Endothelial cell of umbilical vein (primary cell): ENCODE data around the gene CDC37L1. TPM values are rescaled to one million over a fixed set of nuclear protein-coding genes. Genes with fewer than 3 reads are reported as not detected.

Source experiments
- BruUV-seq: library from RNA; stranded (reverse); fragments of 400-500 nt; replicated peaks from 2 replicates; lab custom pipeline; 2021; lab: Mats Ljungman, UMichigan
- CTCF ChIA-PET: fragments of 300-600, 350-600 bp; sonication (Branson Sonifier 250); formaldehyde crosslinking; loops from one replicate; lab custom pipeline; 2021; ENCODE audit warnings: antibody characterized with exemption, inconsistent platforms; lab: Charles Lee
- POLR2A ChIA-PET: fragments of 300-600, 350-600 bp; sonication (Branson Sonifier 250); formaldehyde crosslinking; loops from one replicate; lab custom pipeline; 2021; ENCODE audit warnings: antibody characterized with exemption, inconsistent platforms; lab: Charles Lee
- DNase-seq: peaks from one replicate; pipeline ENCODE4 v3.0.0-alpha.2; 2011; ENCODE audit warnings: low read depth, low spot score
- FAIRE-seq: peaks from 2 replicates; lab custom pipeline; 2011; peaks lifted over from hg19 to GRCh38; lab: Jason Lieb, UNC
- H2AFZ ChIP-seq: 2 replicates; pipeline ENCODE4 v1.6.0; 2012; ENCODE audit warnings: low read depth, low read length, control low read depth, inconsistent platforms
- H3K27ac ChIP-seq: 2 replicates; pipeline ENCODE4 v1.5.1; 2011; ENCODE audit warnings: low read depth, mild to moderate bottlenecking, control low read depth, low read length, moderate library complexity; ENCODE audit not compliant: insufficient read depth
- H3K27me3 ChIP-seq, 2 experiments: 2 replicates each; pipeline versions ENCODE4 v1.6.0 to v1.6.1; 2011; ENCODE audit warnings: low read length in 2 of 2, mixed read lengths in 1 of 2; ENCODE audit not compliant: control insufficient read depth in 2 of 2, insufficient read depth in 2 of 2
- H3K36me3 ChIP-seq, 2 experiments: 2 replicates in 1 of 2; 3 replicates in 1 of 2; pipeline ENCODE4 v1.5.1; 2011; ENCODE audit warnings: low read length in 2 of 2, mild to moderate bottlenecking in 1 of 2, moderate library complexity in 1 of 2; ENCODE audit not compliant: control insufficient read depth in 2 of 2, insufficient read depth in 2 of 2; ENCODE audit errors: extremely low read depth in 1 of 2
- H3K4me1 ChIP-seq: 3 replicates; pipeline ENCODE4 v1.5.1; 2011; ENCODE audit warnings: mild to moderate bottlenecking, low read length; ENCODE audit not compliant: control insufficient read depth, insufficient read depth; ENCODE audit errors: extremely low read depth
- H3K4me2 ChIP-seq: 2 replicates; pipeline ENCODE4 v1.6.1; 2011; ENCODE audit warnings: low read length, control low read depth, mixed read lengths; ENCODE audit not compliant: insufficient read depth
- H3K4me3 ChIP-seq, 3 experiments: fragments of 200-600 bp in 1 of 3; sonication (generic), shearing (Covaris generic) in 1 of 3; replicated peaks in 1 of 3; 2 replicates each; pipeline ENCODE4 v1.5.1; 2011 to 2016; ENCODE audit warnings: control low read depth in 3 of 3, low read length in 3 of 3, mild to moderate bottlenecking in 2 of 3, inconsistent platforms in 1 of 3, low read depth in 1 of 3, moderate library complexity in 1 of 3; ENCODE audit not compliant: insufficient read depth in 1 of 3
- H3K79me2 ChIP-seq: 2 replicates; pipeline ENCODE4 v1.6.0; 2012; ENCODE audit warnings: low read length, inconsistent platforms; ENCODE audit not compliant: control insufficient read depth, insufficient read depth
- H3K9ac ChIP-seq: replicated peaks from 2 replicates; pipeline ENCODE3; 2011; ENCODE audit warnings: low read length, control low read depth; ENCODE audit not compliant: insufficient read depth; ENCODE audit errors: extremely low read depth
- H3K9me1 ChIP-seq: replicated peaks from 3 replicates; pipeline ENCODE4 v1.6.0; 2011; ENCODE audit warnings: mild to moderate bottlenecking, low read length; ENCODE audit not compliant: control insufficient read depth, insufficient read depth; ENCODE audit errors: extremely low read depth
- H3K9me3 ChIP-seq: replicated peaks from 2 replicates; pipeline ENCODE4 v1.5.1; 2012; ENCODE audit warnings: low read length, inconsistent platforms; ENCODE audit not compliant: control insufficient read depth, insufficient read depth
- H4K20me1 ChIP-seq: replicated peaks from 2 replicates; pipeline ENCODE3; 2011; ENCODE audit warnings: mild to moderate bottlenecking, low read length; ENCODE audit not compliant: control insufficient read depth, insufficient read depth; ENCODE audit errors: extremely low read depth
- EZH2 ChIP-seq: IDR thresholded peaks from 2 replicates; pipeline ENCODE4 v1.6.1; 2012; ENCODE audit warnings: borderline replicate concordance, low read depth, mild to moderate bottlenecking, moderate library complexity, low read length, inconsistent platforms; ENCODE audit not compliant: severe bottlenecking
- FOS ChIP-seq: IDR thresholded peaks from 2 replicates; pipeline ENCODE4 v1.6.1; 2011; ENCODE audit warnings: mild to moderate bottlenecking, low read length, moderate library complexity, borderline replicate concordance; ENCODE audit not compliant: insufficient read depth
- GATA2 ChIP-seq: IDR thresholded peaks from 2 replicates; pipeline ENCODE4 v1.7.0; 2011; ENCODE audit warnings: low read depth, mild to moderate bottlenecking, moderate library complexity, mixed read lengths, low read length; ENCODE audit not compliant: insufficient read length, insufficient read depth
- JUN ChIP-seq: IDR thresholded peaks from 2 replicates; pipeline ENCODE4 v1.6.1; 2011; ENCODE audit warnings: borderline replicate concordance, low read depth; ENCODE audit not compliant: insufficient read length, insufficient read depth
- MYC ChIP-seq: IDR thresholded peaks from one replicate; pipeline ENCODE4 v1.6.1; 2011; ENCODE audit warnings: mild to moderate bottlenecking, low read depth, low read length
- POLR2A ChIP-seq: IDR thresholded peaks from 2 replicates; pipeline ENCODE4 v1.6.1; 2012; ENCODE audit warnings: low read depth, mild to moderate bottlenecking, control low read depth, low read length
- POLR2AphosphoS5 ChIP-seq: IDR thresholded peaks from 2 replicates; pipeline ENCODE4 v1.6.1; 2012; ENCODE audit warnings: low read depth, mild to moderate bottlenecking, control low read depth, low read length, moderate library complexity; ENCODE audit not compliant: insufficient read depth
- dilution Hi-C: fragments of 300-500 bp; cut with MboI; formaldehyde crosslinking; loops from one replicate; pipeline ENCODE4 v1.15.0; 2019; ENCODE audit warnings: low sequenced_read_pairs; ENCODE audit not compliant: extremely low pct_ligation_motif_present
- intact Hi-C: fragments of 100-400 bp; cut with micrococcal nuclease; formaldehyde crosslinking; loops from one replicate; pipeline ENCODE4 v1.10.0; 2022
- polyA plus RNA-seq, 4 experiments: library from polyadenylated mRNA; depleted of rRNA in 3 of 4; stranded (reverse) in 3 of 4; unstranded in 1 of 4; fragments of >200 nt; gene quantifications; 2 replicates each; pipeline versions ENCODE4 v1.2.1 to v1.2.3, GENCODE V29; 2011 to 2012; ENCODE audit warnings: missing spikeins in 1 of 4
- total RNA-seq: library from RNA; stranded (reverse); gene quantifications from 2 replicates; pipeline ENCODE4 v1.2.3, GENCODE V29; 2021
- TF ChIP-seq, protein P1 (sequence below), 2 donors: IDR thresholded peaks; 1 replicate in 1 of 2; 2 replicates in 1 of 2; pipeline ENCODE4 v1.5.1; 2011; ENCODE audit warnings: low read length in 2 of 2, mild to moderate bottlenecking in 2 of 2, moderate library complexity in 2 of 2, control low read depth in 1 of 2, inconsistent platforms in 1 of 2, low read depth in 1 of 2; ENCODE audit not compliant: insufficient read depth in 1 of 2; ENCODE audit errors: extremely low read depth in 1 of 2
- TF ChIP-seq, protein P2 (sequence below): IDR thresholded peaks from 2 replicates; pipeline ENCODE4 v1.6.1; 2011; ENCODE audit not compliant: insufficient read depth, insufficient read length

Gene CDC37L1
- total and polyA plus RNA-seq, 2 donors (not counting 3 experiments of a cell fraction or from before 2014, with no cell fraction given) = 2.6 to 6.8 TPM

DNA sequence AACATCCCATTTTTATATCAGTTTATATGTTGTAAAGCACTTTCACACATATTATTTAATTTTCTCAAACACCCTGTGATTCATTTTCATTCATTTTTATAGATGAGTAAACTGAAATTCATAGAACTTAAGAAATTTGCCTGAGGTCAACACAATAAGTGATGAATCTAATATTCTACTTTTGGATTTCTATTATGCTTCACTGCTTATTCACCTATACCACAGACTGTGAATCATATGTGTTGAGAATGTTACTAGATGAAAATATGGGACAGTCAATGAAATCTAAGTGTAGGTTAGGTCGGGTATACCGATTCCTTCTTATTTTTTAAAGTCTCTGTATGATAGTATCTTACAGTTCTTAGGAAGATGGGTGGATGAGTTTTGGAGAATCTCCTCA lies 24.8 kb downstream of the CDC37L1 start:
- Histone ChIP-seq H3K4me3 (no peak overlapping the region), H3K79me2 (no peaks in the 10 kb centered on the region), H3K27me3 (no peaks in the 10 kb centered on the region), H3K9me3 (no peaks in the 10 kb centered on the region), H3K27ac (no peak overlapping the region), H3K9me1 (no peaks in the 10 kb centered on the region), H3K4me1 (no peaks in the 10 kb centered on the region), H2AFZ (no peak overlapping the region), H3K9ac (no peak overlapping the region), H3K4me2 (no peak overlapping the region), H4K20me1 (no peaks in the 10 kb centered on the region), H3K36me3 (peaks cover 0 to 5% of the 10 kb centered on the region in 2 experiments)
- dilution Hi-C loops (no loop called here), intact Hi-C loops (no loop called here)
- FAIRE-seq = no peak
- DNase-seq = no peak
- POLR2A ChIA-PET = no interaction called here
- CTCF ChIA-PET = interaction anchor here (1.0 kb wide), 1 partner anchor 16 kb away, joined by 3 read pairs; no protein-coding TSS in a partner anchor
- no TSS peak for BruUV-seq
- TF ChIP-seq, protein P1, sequence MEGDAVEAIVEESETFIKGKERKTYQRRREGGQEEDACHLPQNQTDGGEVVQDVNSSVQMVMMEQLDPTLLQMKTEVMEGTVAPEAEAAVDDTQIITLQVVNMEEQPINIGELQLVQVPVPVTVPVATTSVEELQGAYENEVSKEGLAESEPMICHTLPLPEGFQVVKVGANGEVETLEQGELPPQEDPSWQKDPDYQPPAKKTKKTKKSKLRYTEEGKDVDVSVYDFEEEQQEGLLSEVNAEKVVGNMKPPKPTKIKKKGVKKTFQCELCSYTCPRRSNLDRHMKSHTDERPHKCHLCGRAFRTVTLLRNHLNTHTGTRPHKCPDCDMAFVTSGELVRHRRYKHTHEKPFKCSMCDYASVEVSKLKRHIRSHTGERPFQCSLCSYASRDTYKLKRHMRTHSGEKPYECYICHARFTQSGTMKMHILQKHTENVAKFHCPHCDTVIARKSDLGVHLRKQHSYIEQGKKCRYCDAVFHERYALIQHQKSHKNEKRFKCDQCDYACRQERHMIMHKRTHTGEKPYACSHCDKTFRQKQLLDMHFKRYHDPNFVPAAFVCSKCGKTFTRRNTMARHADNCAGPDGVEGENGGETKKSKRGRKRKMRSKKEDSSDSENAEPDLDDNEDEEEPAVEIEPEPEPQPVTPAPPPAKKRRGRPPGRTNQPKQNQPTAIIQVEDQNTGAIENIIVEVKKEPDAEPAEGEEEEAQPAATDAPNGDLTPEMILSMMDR (IDR thresholded peaks at IDR 0.05; ENCODE audit: extremely low read depth in 1 of 2, insufficient read depth in 1 of 2, low read depth in 1 of 2, low read length in 2 of 2) = no peak
- TF ChIP-seq POLR2A = no peak
- TF ChIP-seq FOS = no peak
- no peak for TF ChIP-seq MYC
- TF ChIP-seq, protein P2, sequence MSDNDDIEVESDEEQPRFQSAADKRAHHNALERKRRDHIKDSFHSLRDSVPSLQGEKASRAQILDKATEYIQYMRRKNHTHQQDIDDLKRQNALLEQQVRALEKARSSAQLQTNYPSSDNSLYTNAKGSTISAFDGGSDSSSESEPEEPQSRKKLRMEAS = no peak
- no peak for TF ChIP-seq JUN

GRCh38 chr9:4706021-4706420 lies 26.7 kb downstream of the CDC37L1 start:
- BruUV-seq = no TSS peak
- POLR2A ChIA-PET = no interaction called here
- CTCF ChIA-PET = no interaction called here
- Histone ChIP-seq H4K20me1 (no peaks in the 10 kb centered on the region), H3K4me1 (no peaks in the 10 kb centered on the region), H3K4me3 (no peak overlapping the region), H3K9me1 (no peaks in the 10 kb centered on the region), H3K9ac (no peak overlapping the region), H3K36me3 (peaks cover 2 to 5% of the 10 kb centered on the region in 2 experiments), H3K27ac (no peak overlapping the region), H3K27me3 (no peaks in the 10 kb centered on the region), H3K9me3 (no peaks in the 10 kb centered on the region), H2AFZ (no peak overlapping the region), H3K79me2 (no peaks in the 10 kb centered on the region), H3K4me2 (no peak overlapping the region)
- intact Hi-C loops = no loop called here
- dilution Hi-C loops = no loop called here
- no peak for TF ChIP-seq GATA2
- no peak for TF ChIP-seq POLR2A
- no peak for TF ChIP-seq JUN
- TF ChIP-seq EZH2 = no peak
- TF ChIP-seq, protein P2 = no peak
- TF ChIP-seq MYC = no peak
- TF ChIP-seq POLR2AphosphoS5 = no peak
- TF ChIP-seq, protein P1 (IDR thresholded peaks at IDR 0.05; ENCODE audit: extremely low read depth in 1 of 2, insufficient read depth in 1 of 2, low read depth in 1 of 2, low read length in 2 of 2) = no peak
- no peak for TF ChIP-seq FOS
- no peak for FAIRE-seq
- no peak for DNase-seq
